PC-9 (cell line): ENCODE measurements around the gene SPEG. TPM values are rescaled to one million over a fixed set of nuclear protein-coding genes. Genes with fewer than 3 reads are reported as not detected.

Source experiments
- BruUV-seq: library from RNA; stranded (reverse); fragments of 400-500 nt; replicated peaks from 2 replicates; lab custom pipeline; 2021; lab: Mats Ljungman, UMichigan
- CTCF ChIA-PET: fragments of 300-600 bp; sonication (Branson Sonifier 250); formaldehyde crosslinking; loops from one replicate; lab custom pipeline; 2022; ENCODE audit warnings: antibody characterized with exemption; lab: Charles Lee
- POLR2A ChIA-PET: fragments of 300-600 bp; sonication (Branson Sonifier 250); formaldehyde crosslinking; loops from one replicate; lab custom pipeline; 2022; ENCODE audit warnings: antibody characterized with exemption; ENCODE audit not compliant: unreplicated experiment; lab: Charles Lee
- DNase-seq, 2 experiments: peaks; one replicate each; pipeline versions ENCODE4 v3.0.0 to v3.0.0-alpha.2; 2015 to 2022; ENCODE audit warnings: mixed read lengths in 1 of 2
- H2AFZ ChIP-seq: fragments of 200-600 bp; sonication (generic); 2 replicates; pipeline ENCODE4 v1.8.1; 2017; ENCODE audit warnings: antibody characterized with exemption
- H3F3A ChIP-seq: fragments of 200-600 bp; sonication (generic); 2 replicates; pipeline ENCODE4 v1.8.1; 2017; ENCODE audit warnings: antibody characterized with exemption, mild to moderate bottlenecking, low read depth; ENCODE audit not compliant: insufficient read depth
- H3K27ac ChIP-seq: fragments of 200-600 bp; sonication (generic); 2 replicates; pipeline ENCODE4 v1.6.1; 2016; ENCODE audit warnings: mixed run types
- H3K27me3 ChIP-seq: fragments of 200-600 bp; sonication (generic); 2 replicates; pipeline ENCODE4 v1.6.1; 2016; ENCODE audit warnings: low read depth, mixed run types; ENCODE audit not compliant: insufficient read depth
- H3K36me3 ChIP-seq: fragments of 200-600 bp; sonication (generic); 2 replicates; pipeline ENCODE4 v1.6.1; 2016; ENCODE audit warnings: low read depth, mixed run types
- H3K4me1 ChIP-seq: fragments of 200-600 bp; sonication (generic); replicated peaks from 2 replicates; pipeline ENCODE4 v1.6.1; 2016; ENCODE audit warnings: mixed run types; ENCODE audit not compliant: insufficient read depth
- H3K4me2 ChIP-seq: fragments of 200-600 bp; sonication (generic); 2 replicates; pipeline ENCODE4 v1.6.1; 2017; ENCODE audit warnings: mixed run types
- H3K4me3 ChIP-seq: fragments of 200-600 bp; sonication (generic); 2 replicates; pipeline ENCODE4 v1.6.1; 2016; ENCODE audit warnings: mixed run types
- H3K79me2 ChIP-seq: fragments of 200-600 bp; sonication (generic); 2 replicates; pipeline ENCODE4 v1.6.1; 2017; ENCODE audit warnings: low read depth, mixed run types
- H3K9me2 ChIP-seq: fragments of 200-600 bp; sonication (generic); 2 replicates; pipeline ENCODE4 v1.8.1; 2017; ENCODE audit warnings: mild to moderate bottlenecking; ENCODE audit not compliant: insufficient read depth
- H3K9me3 ChIP-seq: fragments of 200-600 bp; sonication (generic); 2 replicates; pipeline ENCODE4 v1.8.1; 2016; ENCODE audit warnings: low read depth; ENCODE audit not compliant: insufficient read depth
- H4K20me1 ChIP-seq: fragments of 200-600 bp; sonication (generic); 2 replicates; pipeline ENCODE4 v1.8.1; 2017; ENCODE audit not compliant: insufficient read depth
- EZH2 ChIP-seq: fragments of 200-600 bp; sonication (generic); IDR thresholded peaks from 2 replicates; pipeline ENCODE4 v1.8.0; 2017; ENCODE audit warnings: antibody characterized with exemption, low read depth
- intact Hi-C: fragments of 100-400 bp; cut with micrococcal nuclease; formaldehyde crosslinking; loops from one replicate; pipeline ENCODE4 v1.10.0; 2022; ENCODE audit not compliant: unreplicated experiment
- total RNA-seq: library from RNA; stranded (reverse); gene quantifications from 2 replicates; pipeline ENCODE4 v1.2.3, GENCODE V29; 2021
- TF ChIP-seq, protein P1 (sequence below): fragments of 200-600 bp; sonication (generic); conservative IDR thresholded peaks from 2 replicates; pipeline ENCODE4 v1.6.1; 2017; ENCODE audit warnings: mixed run types, antibody characterized with exemption, mild to moderate bottlenecking, moderate library complexity

Gene SPEG
- total RNA-seq, 1 experiment from 2014 or later, result 46.8 TPM

DNA sequence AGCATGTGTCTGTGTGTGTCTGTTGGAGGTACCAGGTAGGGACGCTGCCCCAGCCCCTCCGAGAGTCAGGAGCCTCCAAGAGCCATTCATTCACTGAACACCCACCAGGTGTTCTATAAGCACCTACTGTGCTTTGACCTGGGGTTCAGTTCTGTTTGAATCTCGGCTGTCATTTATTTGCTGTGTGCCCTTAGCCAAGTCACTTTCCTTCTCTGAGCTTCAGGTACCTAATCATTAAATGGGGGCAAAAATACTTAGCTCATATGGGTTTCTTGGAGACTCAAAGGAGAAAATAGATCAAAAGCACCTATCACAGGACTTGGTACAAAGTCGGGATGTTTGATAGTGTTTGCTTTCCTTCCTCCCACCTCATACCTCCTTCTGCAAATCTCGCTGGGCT, 92.8 kb downstream of the SPEG start:
- H3F3A ChIP-seq, result no peaks in the 10 kb centered on the region
- intact Hi-C loops, result no loop called here
- H3K79me2 ChIP-seq, result no peaks in the 10 kb centered on the region
- no peak overlapping the region for H2AFZ ChIP-seq
- CTCF ChIA-PET, result interaction anchor here (0.8 to 1.4 kb wide), 2 partner anchors 18 to 123 kb away, joined by 4 read pairs; no protein-coding TSS in a partner anchor
- H3K27ac ChIP-seq, result no peak overlapping the region
- POLR2A ChIA-PET, result interaction anchor here (0.6 kb wide), 2 partner anchors 85 to 139 kb away, joined by 3 to 5 read pairs; no protein-coding TSS in a partner anchor
- no peaks in the 10 kb centered on the region for H3K9me2 ChIP-seq
- H3K4me3 ChIP-seq, result no peak overlapping the region
- no peaks in the 10 kb centered on the region for H3K9me3 ChIP-seq
- no peak overlapping the region for H3K4me2 ChIP-seq
- TF ChIP-seq, protein P1, sequence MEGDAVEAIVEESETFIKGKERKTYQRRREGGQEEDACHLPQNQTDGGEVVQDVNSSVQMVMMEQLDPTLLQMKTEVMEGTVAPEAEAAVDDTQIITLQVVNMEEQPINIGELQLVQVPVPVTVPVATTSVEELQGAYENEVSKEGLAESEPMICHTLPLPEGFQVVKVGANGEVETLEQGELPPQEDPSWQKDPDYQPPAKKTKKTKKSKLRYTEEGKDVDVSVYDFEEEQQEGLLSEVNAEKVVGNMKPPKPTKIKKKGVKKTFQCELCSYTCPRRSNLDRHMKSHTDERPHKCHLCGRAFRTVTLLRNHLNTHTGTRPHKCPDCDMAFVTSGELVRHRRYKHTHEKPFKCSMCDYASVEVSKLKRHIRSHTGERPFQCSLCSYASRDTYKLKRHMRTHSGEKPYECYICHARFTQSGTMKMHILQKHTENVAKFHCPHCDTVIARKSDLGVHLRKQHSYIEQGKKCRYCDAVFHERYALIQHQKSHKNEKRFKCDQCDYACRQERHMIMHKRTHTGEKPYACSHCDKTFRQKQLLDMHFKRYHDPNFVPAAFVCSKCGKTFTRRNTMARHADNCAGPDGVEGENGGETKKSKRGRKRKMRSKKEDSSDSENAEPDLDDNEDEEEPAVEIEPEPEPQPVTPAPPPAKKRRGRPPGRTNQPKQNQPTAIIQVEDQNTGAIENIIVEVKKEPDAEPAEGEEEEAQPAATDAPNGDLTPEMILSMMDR, result no peak
- TF ChIP-seq EZH2, result no peak
- BruUV-seq, result no TSS peak
- H3K36me3 ChIP-seq, result no peaks in the 10 kb centered on the region
- H3K27me3 ChIP-seq, result peaks cover 36% of the 10 kb centered on the region
- no peaks in the 10 kb centered on the region for H4K20me1 ChIP-seq
- no peak for DNase-seq
- peaks cover 5% of the 10 kb centered on the region; the same call in 1 of the 2 replicates for H3K4me1 ChIP-seq

DNA sequence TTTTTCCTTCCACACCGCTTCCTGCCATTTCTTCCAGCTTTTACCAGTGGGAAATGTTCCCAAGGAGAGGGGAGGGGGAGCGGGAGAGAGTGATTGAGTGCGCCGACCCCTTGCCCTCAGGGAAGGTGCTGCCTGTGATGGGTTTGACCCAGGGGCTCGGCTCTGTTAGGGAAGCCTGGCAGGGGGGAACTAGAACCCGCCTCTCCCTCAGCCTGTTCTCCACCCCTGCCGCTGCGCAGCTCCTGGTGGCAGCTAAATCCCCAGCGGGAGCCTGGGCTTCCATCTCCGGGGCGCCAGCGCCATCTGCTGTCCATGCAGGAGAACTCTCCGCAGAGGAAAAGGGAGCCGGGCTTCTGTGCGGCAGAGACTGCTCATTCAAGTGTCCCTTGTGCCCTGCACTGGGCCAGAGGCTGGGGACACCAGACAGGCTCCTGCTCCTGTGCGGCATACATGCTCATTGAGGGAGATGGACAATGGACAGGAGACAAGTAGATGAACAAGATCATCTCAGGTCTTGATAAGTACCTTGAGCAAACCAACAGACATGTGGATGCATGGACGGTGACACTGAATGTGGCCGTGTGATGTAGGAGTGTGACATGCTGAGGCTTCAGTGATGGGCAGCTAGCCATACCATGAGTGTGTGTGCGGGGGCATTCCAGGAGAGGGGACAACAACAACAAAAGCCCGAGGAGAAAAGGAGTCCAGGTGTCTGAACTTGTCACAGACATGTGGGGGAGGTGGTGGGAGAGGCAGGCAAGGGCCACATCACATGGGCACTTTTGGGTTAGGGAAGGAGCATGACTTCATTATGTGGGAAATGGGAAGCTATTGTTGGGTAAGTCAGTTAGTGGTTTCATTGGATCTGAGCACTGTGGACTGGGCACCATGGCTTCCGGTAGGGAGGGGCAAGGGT, 95.7 kb downstream of the SPEG start:
- no peaks in the 10 kb centered on the region for H3K9me3 ChIP-seq
- H3K27me3 ChIP-seq, result peaks cover 33% of the 10 kb centered on the region
- H3K4me3 ChIP-seq, result no peak overlapping the region
- no peak overlapping the region for H3K27ac ChIP-seq
- no peaks in the 10 kb centered on the region; the same call in 1 of the 2 replicates for H3F3A ChIP-seq
- CTCF ChIA-PET, result interaction anchor here (0.6 to 3.2 kb wide), 16 partner anchors 31 to 411 kb away, joined by 3 to 19 read pairs (median 6); partner anchors contain the start of genes DNPEP, GMPPA and NHEJ1
- no peak overlapping the region for H2AFZ ChIP-seq
- TF ChIP-seq EZH2, result no peak
- TF ChIP-seq, protein P1, result peak; percentile 95
- no peaks in the 10 kb centered on the region for H3K36me3 ChIP-seq
- H3K9me2 ChIP-seq, result no peaks in the 10 kb centered on the region
- no peaks in the 10 kb centered on the region for H4K20me1 ChIP-seq
- no peaks in the 10 kb centered on the region for H3K79me2 ChIP-seq
- intact Hi-C loops, result loop anchor here (1.0 to 5.0 kb wide), 7 partner anchors 54 to 518 kb away; partner anchors contain the start of gene NHEJ1
- BruUV-seq, result no TSS peak
- H3K4me2 ChIP-seq, result peak overlapping the region; percentile 52
- H3K4me1 ChIP-seq, result no peaks in the 10 kb centered on the region
- POLR2A ChIA-PET, result interaction anchor here (0.7 to 1.0 kb wide), 2 partner anchors 127 to 142 kb away, joined by 3 to 10 read pairs; no protein-coding TSS in a partner anchor
- peak; percentile 54 to 84 for DNase-seq

DNA sequence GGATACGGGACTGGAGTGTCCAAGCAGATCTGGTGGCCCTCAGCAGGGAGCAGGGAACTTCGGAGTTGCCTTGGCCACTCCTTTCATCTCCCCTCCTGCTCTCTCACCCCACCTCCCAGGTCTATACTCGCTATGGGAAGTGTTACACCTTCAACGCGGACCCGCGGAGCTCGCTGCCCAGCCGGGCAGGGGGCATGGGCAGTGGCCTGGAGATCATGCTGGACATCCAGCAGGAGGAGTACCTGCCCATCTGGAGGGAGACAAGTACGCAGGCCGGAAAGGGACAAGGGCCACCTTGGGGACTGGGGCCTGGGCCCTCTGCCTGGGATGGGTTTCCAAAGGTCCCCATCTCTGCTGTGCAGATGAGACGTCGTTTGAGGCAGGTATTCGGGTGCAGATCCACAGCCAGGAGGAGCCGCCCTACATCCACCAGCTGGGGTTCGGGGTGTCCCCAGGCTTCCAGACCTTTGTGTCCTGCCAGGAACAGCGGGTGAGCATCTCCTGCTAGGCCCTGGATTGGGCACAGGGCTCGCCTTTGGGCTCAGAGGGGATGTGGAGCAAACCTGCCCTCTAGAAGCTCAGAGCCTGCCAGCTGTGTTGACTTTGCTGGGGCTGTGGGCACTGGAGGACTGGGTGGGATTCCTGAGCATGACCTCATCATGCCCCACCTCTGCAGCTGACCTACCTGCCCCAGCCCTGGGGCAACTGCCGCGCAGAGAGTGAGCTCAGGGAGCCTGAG, 97.2 kb downstream of the SPEG start:
- Histone ChIP-seq H3F3A (no peaks in the 10 kb centered on the region; the same call in 1 of the 2 replicates), H3K36me3 (no peaks in the 10 kb centered on the region), H3K27ac (no peak overlapping the region), H3K4me2 (no peak overlapping the region), H3K9me3 (no peaks in the 10 kb centered on the region), H4K20me1 (no peaks in the 10 kb centered on the region), H3K27me3 (peaks cover 33% of the 10 kb centered on the region), H3K79me2 (no peaks in the 10 kb centered on the region), H3K4me1 (no peaks in the 10 kb centered on the region), H3K9me2 (no peaks in the 10 kb centered on the region), H3K4me3 (no peak overlapping the region), H2AFZ (no peak overlapping the region)
- intact Hi-C loops, result loop anchor here (2.0 to 5.0 kb wide), 3 partner anchors 235 to 520 kb away; no protein-coding TSS in a partner anchor
- no peak for DNase-seq
- ChIA-PET CTCF (interaction anchor here (0.5 to 3.2 kb wide), 3 partner anchors 10 to 129 kb away, joined by 7 to 19 read pairs (median 9); partner anchors contain the start of gene GMPPA), POLR2A (no interaction called here)
- TF ChIP-seq, protein P1, result no peak
- TF ChIP-seq EZH2, result no peak
- no TSS peak for BruUV-seq
